A673 (cell line): ENCODE measurements around the gene TMEM202. TPM values are rescaled to one million over a fixed set of nuclear protein-coding genes. Genes with fewer than 3 reads are reported as not detected.

Experiments used
- BruUV-seq: library from RNA; stranded (reverse); fragments of 400-500 nt; replicated peaks from 2 replicates; lab custom pipeline; 2021; lab: Mats Ljungman, UMichigan
- CTCF ChIA-PET: fragments of 300-600 bp; sonication (Branson Sonifier 250); formaldehyde crosslinking; loops from one replicate; lab custom pipeline; 2022; ENCODE audit warnings: antibody characterized with exemption; lab: Charles Lee
- POLR2A ChIA-PET: fragments of 300-600 bp; sonication (Branson Sonifier 250); formaldehyde crosslinking; loops from one replicate; lab custom pipeline; 2022; ENCODE audit warnings: antibody characterized with exemption; ENCODE audit not compliant: low non-redundant PET; lab: Charles Lee
- DNase-seq: peaks from one replicate; pipeline ENCODE4 v3.0.0-alpha.2; 2015; ENCODE audit warnings: low spot score
- H3K27ac ChIP-seq: fragments of 200-600 bp; sonication (generic); 2 replicates; pipeline ENCODE4 v1.5.1; 2016; ENCODE audit warnings: mixed run types, low read depth, mild to moderate bottlenecking, mixed read lengths, antibody characterized with exemption, low read length; ENCODE audit not compliant: poor library complexity, severe bottlenecking
- H3K27me3 ChIP-seq: fragments of 200-600 bp; sonication (generic); replicated peaks from 2 replicates; pipeline ENCODE4 v1.6.1; 2017; ENCODE audit warnings: mixed run types, low read depth, mild to moderate bottlenecking, mixed read lengths, antibody characterized with exemption, low read length; ENCODE audit not compliant: insufficient read depth, poor library complexity
- H3K36me3 ChIP-seq: fragments of 200-600 bp; sonication (generic); 2 replicates; pipeline ENCODE4 v1.6.1; 2016; ENCODE audit warnings: mixed run types, mild to moderate bottlenecking, mixed read lengths, antibody characterized with exemption, low read length; ENCODE audit not compliant: insufficient read depth, poor library complexity, severe bottlenecking
- H3K4me1 ChIP-seq: fragments of 200-600 bp; sonication (generic); 2 replicates; pipeline ENCODE4 v1.6.1; 2017; ENCODE audit warnings: mixed run types, mild to moderate bottlenecking, mixed read lengths, antibody characterized with exemption, low read length; ENCODE audit not compliant: insufficient read depth, poor library complexity, severe bottlenecking
- H3K4me3 ChIP-seq: fragments of 200-600 bp; sonication (generic); 2 replicates; pipeline ENCODE4 v1.5.1; 2016; ENCODE audit warnings: low read depth, mixed run types, mild to moderate bottlenecking, mixed read lengths, low read length; ENCODE audit not compliant: poor library complexity, severe bottlenecking
- H3K9me3 ChIP-seq: fragments of 200-600 bp; sonication (generic); 2 replicates; pipeline ENCODE4 v1.6.1; 2016; ENCODE audit warnings: mixed run types, low read depth, mild to moderate bottlenecking, mixed read lengths, antibody characterized with exemption, low read length; ENCODE audit not compliant: poor library complexity, severe bottlenecking
- EZH2 ChIP-seq: fragments of 200-600 bp; sonication (generic); IDR thresholded peaks from 2 replicates; pipeline ENCODE4 v1.6.1; 2017; ENCODE audit warnings: borderline replicate concordance, low read depth, mild to moderate bottlenecking, mixed read lengths, antibody characterized with exemption, low read length; ENCODE audit not compliant: poor library complexity, severe bottlenecking
- intact Hi-C: fragments of 100-400 bp; cut with micrococcal nuclease; formaldehyde crosslinking; loops from one replicate; pipeline ENCODE4 v1.10.0; 2022; ENCODE audit not compliant: unreplicated experiment
- total RNA-seq: library from RNA; stranded (reverse); gene quantifications from 2 replicates; pipeline ENCODE4 v1.2.3, GENCODE V29; 2021
- TF ChIP-seq, protein P1 (sequence below): fragments of 300-800, 200-600 bp; sonication (generic); conservative IDR thresholded peaks from 2 replicates; pipeline ENCODE4 v1.5.1; 2017; ENCODE audit warnings: low read depth, mild to moderate bottlenecking, antibody characterized with exemption, low read length, moderate library complexity, mixed read lengths

TMEM202 gene
- total RNA-seq, 1 experiment from 2014 or later: not detected

- Histone ChIP-seq H3K4me3 (no peak overlapping the region), H3K36me3 (peaks cover 4% of the 10 kb centered on the region), H3K27ac (no peak overlapping the region), H3K27me3 (no peaks in the 10 kb centered on the region), H3K9me3 (no peaks in the 10 kb centered on the region), H3K4me1 (peaks cover 7% of the 10 kb centered on the region)
- intact Hi-C loops: no loop called here
- TF ChIP-seq, protein P1, sequence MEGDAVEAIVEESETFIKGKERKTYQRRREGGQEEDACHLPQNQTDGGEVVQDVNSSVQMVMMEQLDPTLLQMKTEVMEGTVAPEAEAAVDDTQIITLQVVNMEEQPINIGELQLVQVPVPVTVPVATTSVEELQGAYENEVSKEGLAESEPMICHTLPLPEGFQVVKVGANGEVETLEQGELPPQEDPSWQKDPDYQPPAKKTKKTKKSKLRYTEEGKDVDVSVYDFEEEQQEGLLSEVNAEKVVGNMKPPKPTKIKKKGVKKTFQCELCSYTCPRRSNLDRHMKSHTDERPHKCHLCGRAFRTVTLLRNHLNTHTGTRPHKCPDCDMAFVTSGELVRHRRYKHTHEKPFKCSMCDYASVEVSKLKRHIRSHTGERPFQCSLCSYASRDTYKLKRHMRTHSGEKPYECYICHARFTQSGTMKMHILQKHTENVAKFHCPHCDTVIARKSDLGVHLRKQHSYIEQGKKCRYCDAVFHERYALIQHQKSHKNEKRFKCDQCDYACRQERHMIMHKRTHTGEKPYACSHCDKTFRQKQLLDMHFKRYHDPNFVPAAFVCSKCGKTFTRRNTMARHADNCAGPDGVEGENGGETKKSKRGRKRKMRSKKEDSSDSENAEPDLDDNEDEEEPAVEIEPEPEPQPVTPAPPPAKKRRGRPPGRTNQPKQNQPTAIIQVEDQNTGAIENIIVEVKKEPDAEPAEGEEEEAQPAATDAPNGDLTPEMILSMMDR: no peak
- TF ChIP-seq EZH2: no peak
- POLR2A ChIA-PET: no interaction called here
- BruUV-seq: no TSS peak
- DNase-seq: no peak
- CTCF ChIA-PET: no interaction called here
These were observed 40.0 kb upstream of the TMEM202 start for GRCh38 chr15:72358121-72358520.

- TF ChIP-seq, protein P1: no peak
- TF ChIP-seq EZH2: no peak
- ChIA-PET CTCF (no interaction called here), POLR2A (no interaction called here)
- Histone ChIP-seq H3K27ac (no peak overlapping the region), H3K36me3 (peaks cover 2% of the 10 kb centered on the region), H3K27me3 (no peaks in the 10 kb centered on the region), H3K9me3 (no peaks in the 10 kb centered on the region), H3K4me3 (no peak overlapping the region), H3K4me1 (peaks cover 7% of the 10 kb centered on the region)
- no TSS peak for BruUV-seq
- intact Hi-C loops: no loop called here
- no peak for DNase-seq
These were observed 39.4 kb upstream of the TMEM202 start for GRCh38 chr15:72358650-72359171.

GRCh38 chr15:72361176-72361575 lies 36.9 kb upstream of the TMEM202 start:
- DNase-seq: no peak
- no peak for TF ChIP-seq EZH2
- TF ChIP-seq, protein P1: no peak
- Histone ChIP-seq H3K36me3 (no peaks in the 10 kb centered on the region), H3K27ac (no peak overlapping the region), H3K4me3 (no peak overlapping the region), H3K27me3 (no peaks in the 10 kb centered on the region), H3K9me3 (no peaks in the 10 kb centered on the region), H3K4me1 (peaks cover 7% of the 10 kb centered on the region)
- intact Hi-C loops: no loop called here
- ChIA-PET CTCF (interaction anchor here (0.5 kb wide), 1 partner anchor 1567 kb away, joined by 8 read pairs; no protein-coding TSS in a partner anchor), POLR2A (no interaction called here)
- no TSS peak for BruUV-seq
